Prostate gland (tissue), 2 donors: ENCODE measurements around the gene EGFL6. TPM values are rescaled to one million over a fixed set of nuclear protein-coding genes. Genes with fewer than 3 reads are reported as not detected.

ENCODE experiments used
- DNase-seq: peaks from one replicate; pipeline ENCODE4 v3.0.0-alpha.2; 2019; ENCODE audit warnings: low spot score
- H3K27ac ChIP-seq, 2 donors: fragments of 200-600 bp; sonication (generic); 2 replicates each; pipeline ENCODE4 v1.5.1; 2017 to 2019
- H3K27me3 ChIP-seq: fragments of 200-600 bp; sonication (generic); replicated peaks from 2 replicates; pipeline ENCODE4 v1.5.1; 2019; ENCODE audit not compliant: insufficient read depth
- H3K36me3 ChIP-seq, 2 donors: fragments of 200-600 bp; sonication (generic); 1 replicate in 1 of 2; 2 replicates in 1 of 2; pipeline versions ENCODE4 v1.5.1 to v1.8.1; 2017 to 2019
- H3K4me1 ChIP-seq: fragments of 200-600 bp; sonication (generic); replicated peaks from 2 replicates; pipeline ENCODE4 v1.5.1; 2019
- H3K4me3 ChIP-seq, 2 donors: fragments of 200-600 bp; sonication (generic); 2 replicates each; pipeline ENCODE4 v1.5.1; 2017 to 2019
- H3K9me3 ChIP-seq: fragments of 200-600 bp; sonication (generic); 2 replicates; pipeline ENCODE4 v1.5.1; 2017
- POLR2A ChIP-seq: fragments of 450-650 bp; IDR thresholded peaks from one replicate; pipeline ENCODE4 v1.6.1; 2016; ENCODE audit warnings: antibody characterized with exemption, mild to moderate bottlenecking
- POLR2AphosphoS5 ChIP-seq: sonication (generic); formaldehyde crosslinking; IDR thresholded peaks from one replicate; pipeline ENCODE4 v1.6.1; 2017; ENCODE audit warnings: antibody characterized with exemption
- WGBS: methylation state at CpG from one replicate; pipeline ENCODE4 v1.1.5; 2018; 5-methylcytosine and 5-hydroxymethylcytosine counted together
- intact Hi-C: fragments of 100-400 bp; cut with DNase I; formaldehyde crosslinking; loops from one replicate; pipeline ENCODE4 v1.14.2; 2022
- total RNA-seq, 2 donors: library from RNA; depleted of rRNA; stranded (reverse); fragments of >200 nt; gene quantifications; one replicate each; pipeline ENCODE4 v1.1.0, GENCODE V29; 2016
- TF ChIP-seq, protein P1 (sequence below), 4 experiments: fragments of 200-600 bp in 2 of 4; fragments of 450-650 bp in 2 of 4; sonication (generic) in 2 of 4; IDR thresholded peaks; 1 replicate in 3 of 4; 2 replicates in 1 of 4; pipeline ENCODE4 v1.5.1; 2016 to 2019; ENCODE audit warnings: antibody characterized with exemption in 4 of 4, mild to moderate bottlenecking in 2 of 4, moderate library complexity in 2 of 4

Gene EGFL6, protein sequence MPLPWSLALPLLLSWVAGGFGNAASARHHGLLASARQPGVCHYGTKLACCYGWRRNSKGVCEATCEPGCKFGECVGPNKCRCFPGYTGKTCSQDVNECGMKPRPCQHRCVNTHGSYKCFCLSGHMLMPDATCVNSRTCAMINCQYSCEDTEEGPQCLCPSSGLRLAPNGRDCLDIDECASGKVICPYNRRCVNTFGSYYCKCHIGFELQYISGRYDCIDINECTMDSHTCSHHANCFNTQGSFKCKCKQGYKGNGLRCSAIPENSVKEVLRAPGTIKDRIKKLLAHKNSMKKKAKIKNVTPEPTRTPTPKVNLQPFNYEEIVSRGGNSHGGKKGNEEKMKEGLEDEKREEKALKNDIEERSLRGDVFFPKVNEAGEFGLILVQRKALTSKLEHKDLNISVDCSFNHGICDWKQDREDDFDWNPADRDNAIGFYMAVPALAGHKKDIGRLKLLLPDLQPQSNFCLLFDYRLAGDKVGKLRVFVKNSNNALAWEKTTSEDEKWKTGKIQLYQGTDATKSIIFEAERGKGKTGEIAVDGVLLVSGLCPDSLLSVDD
- under 1 TPM in 1 of 2 donors, not detected in 1; 0.23 TPM for total RNA-seq

DNA sequence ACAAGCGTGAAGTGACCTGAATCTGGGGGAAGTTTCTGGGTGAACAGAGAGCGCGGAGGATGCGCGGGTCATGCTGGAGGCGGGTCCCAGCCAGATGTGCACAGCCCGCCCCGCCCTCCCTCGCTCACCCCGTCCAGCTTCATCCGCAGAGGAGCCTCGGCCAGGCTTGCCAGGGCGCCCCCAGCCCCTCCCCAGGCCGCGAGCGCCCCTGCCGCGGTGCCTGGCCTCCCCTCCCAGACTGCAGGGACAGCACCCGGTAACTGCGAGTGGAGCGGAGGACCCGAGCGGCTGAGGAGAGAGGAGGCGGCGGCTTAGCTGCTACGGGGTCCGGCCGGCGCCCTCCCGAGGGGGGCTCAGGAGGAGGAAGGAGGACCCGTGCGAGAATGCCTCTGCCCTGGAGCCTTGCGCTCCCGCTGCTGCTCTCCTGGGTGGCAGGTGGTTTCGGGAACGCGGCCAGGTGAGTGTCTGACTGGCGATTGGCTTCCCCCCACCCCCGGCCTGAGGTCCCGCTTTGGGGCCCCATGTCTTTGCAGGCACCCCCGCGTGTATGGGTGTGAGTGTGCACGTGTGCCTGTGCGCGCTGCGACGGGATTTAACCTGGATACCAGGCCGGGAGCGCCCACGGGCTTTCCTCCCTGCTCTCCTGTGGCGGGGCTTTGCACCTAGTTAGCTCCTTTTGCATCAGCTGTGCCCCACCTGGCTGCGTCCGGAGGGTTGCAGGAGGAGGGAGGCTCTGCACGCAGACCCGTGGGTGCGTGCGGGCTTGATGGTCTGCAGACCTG, at the start of gene EGFL6:
TSS of gene EGFL6 (plus strand) at position 123 of the 782 bp plus-strand sequence. CDS start at position 384, 261 bp downstream.
- H3K36me3 ChIP-seq: no peaks in the 10 kb centered on the region
- TF ChIP-seq POLR2AphosphoS5 (no peak), POLR2A (no peak)
- TF ChIP-seq, protein P1, sequence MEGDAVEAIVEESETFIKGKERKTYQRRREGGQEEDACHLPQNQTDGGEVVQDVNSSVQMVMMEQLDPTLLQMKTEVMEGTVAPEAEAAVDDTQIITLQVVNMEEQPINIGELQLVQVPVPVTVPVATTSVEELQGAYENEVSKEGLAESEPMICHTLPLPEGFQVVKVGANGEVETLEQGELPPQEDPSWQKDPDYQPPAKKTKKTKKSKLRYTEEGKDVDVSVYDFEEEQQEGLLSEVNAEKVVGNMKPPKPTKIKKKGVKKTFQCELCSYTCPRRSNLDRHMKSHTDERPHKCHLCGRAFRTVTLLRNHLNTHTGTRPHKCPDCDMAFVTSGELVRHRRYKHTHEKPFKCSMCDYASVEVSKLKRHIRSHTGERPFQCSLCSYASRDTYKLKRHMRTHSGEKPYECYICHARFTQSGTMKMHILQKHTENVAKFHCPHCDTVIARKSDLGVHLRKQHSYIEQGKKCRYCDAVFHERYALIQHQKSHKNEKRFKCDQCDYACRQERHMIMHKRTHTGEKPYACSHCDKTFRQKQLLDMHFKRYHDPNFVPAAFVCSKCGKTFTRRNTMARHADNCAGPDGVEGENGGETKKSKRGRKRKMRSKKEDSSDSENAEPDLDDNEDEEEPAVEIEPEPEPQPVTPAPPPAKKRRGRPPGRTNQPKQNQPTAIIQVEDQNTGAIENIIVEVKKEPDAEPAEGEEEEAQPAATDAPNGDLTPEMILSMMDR (IDR thresholded peaks at IDR 0.05): no peak
- no peaks in the 10 kb centered on the region for H3K4me1 ChIP-seq
- intact Hi-C loops: no loop called here
- no peak within 1 kb of the TSS for H3K4me3 ChIP-seq
- H3K9me3 ChIP-seq: no peaks in the 10 kb centered on the region
- H3K27me3 ChIP-seq: no peaks in the 10 kb centered on the region
- no peak within 1 kb of the TSS for H3K27ac ChIP-seq
- no peak for DNase-seq
- 14% methylated on average over 6 of the region's 57 CpGs for WGBS

- Histone ChIP-seq H3K27ac (no peak overlapping the region), H3K4me3 (no peak overlapping the region), H3K27me3 (no peaks in the 10 kb centered on the region), H3K4me1 (no peaks in the 10 kb centered on the region), H3K36me3 (no peaks in the 10 kb centered on the region), H3K9me3 (no peaks in the 10 kb centered on the region)
- TF ChIP-seq POLR2A: no peak
- no peak for TF ChIP-seq POLR2AphosphoS5
- TF ChIP-seq, protein P1 (IDR thresholded peaks at IDR 0.05): no peak
- DNase-seq: no peak
- intact Hi-C loops: no loop called here
- WGBS: 57% methylated on average over 2 of the region's 2 CpGs
These were observed 49.0 kb upstream of the EGFL6 start for GRCh38 chrX:13520351-13520750.

GRCh38 chrX:13520936-13521335, 48.5 kb upstream of the EGFL6 start:
- DNase-seq: no peak
- Histone ChIP-seq H3K27ac (no peak overlapping the region), H3K4me1 (no peaks in the 10 kb centered on the region), H3K4me3 (no peak overlapping the region), H3K9me3 (no peaks in the 10 kb centered on the region), H3K27me3 (no peaks in the 10 kb centered on the region), H3K36me3 (no peaks in the 10 kb centered on the region)
- 93% methylated on average over 2 of the region's 2 CpGs for WGBS
- intact Hi-C loops: no loop called here
- TF ChIP-seq POLR2AphosphoS5: no peak
- TF ChIP-seq, protein P1 (IDR thresholded peaks at IDR 0.05): no peak
- TF ChIP-seq POLR2A: no peak

GRCh38 chrX:13522811-13523210, 46.6 kb upstream of the EGFL6 start:
- Histone ChIP-seq H3K4me1 (no peaks in the 10 kb centered on the region), H3K27me3 (no peaks in the 10 kb centered on the region), H3K27ac (no peak overlapping the region), H3K9me3 (no peaks in the 10 kb centered on the region), H3K36me3 (no peaks in the 10 kb centered on the region), H3K4me3 (no peak overlapping the region)
- no peak for DNase-seq
- TF ChIP-seq, protein P1 (IDR thresholded peaks at IDR 0.05): no peak
- TF ChIP-seq POLR2A (no peak), POLR2AphosphoS5 (no peak)
- 64% methylated on average over 1 of the region's 1 CpG for WGBS
- intact Hi-C loops: no loop called here
